ENCODE results near the gene RAB27B. TPM values are rescaled to one million over a fixed set of nuclear protein-coding genes. Genes with fewer than 3 reads are reported as not detected.
"Not testable (repeated sequence)": the region's sequence is repeated elsewhere in the genome, so short reads cannot be mapped to it uniquely, and the experiment has no call there.

RAB27B gene
- total RNA-seq, 1 donor from 2014 or later: 0.16 TPM

DNA sequence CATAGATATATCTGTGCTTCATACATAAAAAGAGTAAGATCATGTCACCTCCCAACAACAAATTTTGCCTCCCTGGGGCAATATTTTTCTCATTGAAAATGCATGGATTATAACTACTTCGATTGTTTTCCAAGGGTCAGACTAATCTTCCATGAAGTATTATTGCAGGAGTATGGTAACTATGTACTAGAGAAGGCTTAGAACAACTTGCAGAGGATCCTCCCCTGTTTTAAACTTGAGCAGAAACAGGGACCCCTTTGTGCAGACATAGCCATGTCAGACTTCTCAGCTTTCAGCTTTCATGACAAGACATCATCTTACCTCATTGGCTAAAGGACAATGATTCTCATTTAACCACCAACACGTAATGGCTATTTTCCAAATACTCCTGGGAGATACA lies 13.2 kb upstream of the RAB27B start:
- Histone ChIP-seq H3K36me3 (no peaks in the 10 kb centered on the region), H3K27me3 (ENCODE audit: low read depth) (no peaks in the 10 kb centered on the region), H3K4me1 (no peaks in the 10 kb centered on the region), H3K9me3 (replicated peaks) (no peaks in the 10 kb centered on the region), H3K27ac (replicated peaks) (no peak overlapping the region), H3K4me3 (no peak overlapping the region)
- intact Hi-C loops (cut with micrococcal nuclease): no loop called here
- TF ChIP-seq, protein P1, sequence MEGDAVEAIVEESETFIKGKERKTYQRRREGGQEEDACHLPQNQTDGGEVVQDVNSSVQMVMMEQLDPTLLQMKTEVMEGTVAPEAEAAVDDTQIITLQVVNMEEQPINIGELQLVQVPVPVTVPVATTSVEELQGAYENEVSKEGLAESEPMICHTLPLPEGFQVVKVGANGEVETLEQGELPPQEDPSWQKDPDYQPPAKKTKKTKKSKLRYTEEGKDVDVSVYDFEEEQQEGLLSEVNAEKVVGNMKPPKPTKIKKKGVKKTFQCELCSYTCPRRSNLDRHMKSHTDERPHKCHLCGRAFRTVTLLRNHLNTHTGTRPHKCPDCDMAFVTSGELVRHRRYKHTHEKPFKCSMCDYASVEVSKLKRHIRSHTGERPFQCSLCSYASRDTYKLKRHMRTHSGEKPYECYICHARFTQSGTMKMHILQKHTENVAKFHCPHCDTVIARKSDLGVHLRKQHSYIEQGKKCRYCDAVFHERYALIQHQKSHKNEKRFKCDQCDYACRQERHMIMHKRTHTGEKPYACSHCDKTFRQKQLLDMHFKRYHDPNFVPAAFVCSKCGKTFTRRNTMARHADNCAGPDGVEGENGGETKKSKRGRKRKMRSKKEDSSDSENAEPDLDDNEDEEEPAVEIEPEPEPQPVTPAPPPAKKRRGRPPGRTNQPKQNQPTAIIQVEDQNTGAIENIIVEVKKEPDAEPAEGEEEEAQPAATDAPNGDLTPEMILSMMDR (IDR thresholded peaks at IDR 0.05; ENCODE audit: borderline replicate concordance): no peak
- DNase-seq: no peak

- H3K4me3 ChIP-seq; H3K36me3 ChIP-seq; H3K4me1 ChIP-seq; intact Hi-C loops (cut with micrococcal nuclease); H3K9me3 ChIP-seq (replicated peaks); H3K27me3 ChIP-seq (ENCODE audit: low read depth); DNase-seq; H3K27ac ChIP-seq (replicated peaks): not testable (repeated sequence)
Observed at GRCh38 chr18:54820785-54821275, 7.4 kb upstream of the RAB27B start.

GRCh38 chr18:54822872-54823845 lies 5.1 kb upstream of the RAB27B start:
- TF ChIP-seq, protein P1 (IDR thresholded peaks at IDR 0.05; ENCODE audit: borderline replicate concordance): no peak
- Histone ChIP-seq H3K36me3 (no peaks in the 10 kb centered on the region), H3K4me1 (peaks cover 4% of the 10 kb centered on the region), H3K9me3 (replicated peaks) (no peaks in the 10 kb centered on the region), H3K27ac (replicated peaks) (no peak overlapping the region), H3K4me3 (no peak overlapping the region), H3K27me3 (ENCODE audit: low read depth) (peaks cover 20% of the 10 kb centered on the region)
- DNase-seq: no peak
- intact Hi-C loops (cut with micrococcal nuclease): no loop called here

DNA sequence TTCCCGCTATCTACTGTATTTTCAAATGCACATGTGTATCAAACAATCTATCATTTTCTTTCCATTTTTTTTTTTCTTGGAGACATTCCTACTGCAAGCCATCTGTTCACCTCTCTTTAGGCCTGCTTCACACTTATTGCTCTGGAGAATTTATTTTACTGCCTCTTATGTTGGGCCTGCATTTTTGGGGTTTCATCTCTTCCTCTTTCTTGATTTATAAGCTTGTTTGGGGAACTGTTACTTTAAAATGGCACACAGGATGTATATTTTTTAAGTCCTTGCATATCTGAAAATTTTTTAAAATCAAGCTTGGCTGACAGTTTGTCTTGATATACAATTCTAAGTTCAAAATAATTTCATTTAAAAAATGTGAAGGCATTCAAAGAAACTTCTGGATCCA lies 3.5 kb upstream of the RAB27B start:
- no peak for DNase-seq
- no peak overlapping the region for H3K4me3 ChIP-seq
- peaks cover 25% of the 10 kb centered on the region for H3K27me3 ChIP-seq (ENCODE audit: low read depth)
- TF ChIP-seq, protein P1 (IDR thresholded peaks at IDR 0.05; ENCODE audit: borderline replicate concordance): no peak
- no peak overlapping the region for H3K27ac ChIP-seq (replicated peaks)
- no peaks in the 10 kb centered on the region for H3K36me3 ChIP-seq
- no peaks in the 10 kb centered on the region for H3K9me3 ChIP-seq (replicated peaks)
- intact Hi-C loops (cut with micrococcal nuclease): no loop called here
- H3K4me1 ChIP-seq: peaks cover 12% of the 10 kb centered on the region

DNA sequence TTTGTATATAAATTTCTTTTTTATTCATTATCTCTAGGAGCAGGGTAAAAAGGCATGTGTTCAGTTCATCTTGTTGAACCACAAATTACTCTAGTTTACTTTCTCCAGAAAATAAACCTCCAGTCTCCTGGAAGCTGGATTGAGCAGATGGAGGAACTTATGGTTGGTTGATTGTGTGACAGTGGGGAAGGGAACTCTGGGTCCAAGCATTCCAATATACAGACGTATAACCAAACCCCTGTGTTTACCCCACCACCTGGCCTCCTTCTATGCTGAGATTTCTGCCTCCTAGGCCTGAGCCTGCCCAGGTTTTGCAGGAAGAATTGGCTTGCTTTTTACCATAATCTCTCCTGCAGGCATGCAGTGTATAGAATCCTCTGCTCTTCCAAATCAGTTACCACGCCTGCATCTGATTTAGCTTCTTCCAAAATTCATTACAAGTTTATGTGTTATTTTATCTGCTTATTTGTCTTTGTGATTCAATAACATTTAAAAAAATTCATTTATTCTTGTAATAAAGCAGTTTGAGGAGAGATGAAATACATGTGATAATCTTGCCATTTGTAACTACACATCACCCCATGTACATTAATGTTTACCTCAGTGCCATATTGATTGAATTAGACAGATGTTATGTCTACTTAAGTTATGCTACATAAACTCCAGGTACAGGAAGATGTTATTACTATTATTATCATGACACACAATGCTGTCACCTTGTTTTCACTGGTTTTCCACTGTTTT lies 2.5 kb upstream of the RAB27B start:
- intact Hi-C loops (cut with micrococcal nuclease): no loop called here
- no peak overlapping the region for H3K27ac ChIP-seq (replicated peaks)
- no peak overlapping the region for H3K4me3 ChIP-seq
- H3K36me3 ChIP-seq: no peaks in the 10 kb centered on the region
- TF ChIP-seq, protein P1 (IDR thresholded peaks at IDR 0.05; ENCODE audit: borderline replicate concordance): no peak
- H3K9me3 ChIP-seq (replicated peaks): no peaks in the 10 kb centered on the region
- DNase-seq: no peak
- H3K27me3 ChIP-seq (ENCODE audit: low read depth): peaks cover 29% of the 10 kb centered on the region
- H3K4me1 ChIP-seq: peaks cover 12% of the 10 kb centered on the region
